HG02610 (cell line): ENCODE results near the gene PAEP.
"Not testable (repeated sequence)": the region's sequence is repeated elsewhere in the genome, so short reads cannot be mapped to it uniquely, and the experiment has no call there.

Source experiments
- ATAC-seq: cut with Tn5 transposase; IDR thresholded peaks from one replicate; pipeline ENCODE4 v1.9.1; 2021; ENCODE audit warnings: mild to moderate bottlenecking, moderate library complexity; ENCODE audit not compliant: unreplicated experiment

The PAEP gene

GRCh38 chr9:135549478-135550343 lies 11.8 kb upstream of the PAEP start:
- ATAC-seq: not testable (repeated sequence)

DNA sequence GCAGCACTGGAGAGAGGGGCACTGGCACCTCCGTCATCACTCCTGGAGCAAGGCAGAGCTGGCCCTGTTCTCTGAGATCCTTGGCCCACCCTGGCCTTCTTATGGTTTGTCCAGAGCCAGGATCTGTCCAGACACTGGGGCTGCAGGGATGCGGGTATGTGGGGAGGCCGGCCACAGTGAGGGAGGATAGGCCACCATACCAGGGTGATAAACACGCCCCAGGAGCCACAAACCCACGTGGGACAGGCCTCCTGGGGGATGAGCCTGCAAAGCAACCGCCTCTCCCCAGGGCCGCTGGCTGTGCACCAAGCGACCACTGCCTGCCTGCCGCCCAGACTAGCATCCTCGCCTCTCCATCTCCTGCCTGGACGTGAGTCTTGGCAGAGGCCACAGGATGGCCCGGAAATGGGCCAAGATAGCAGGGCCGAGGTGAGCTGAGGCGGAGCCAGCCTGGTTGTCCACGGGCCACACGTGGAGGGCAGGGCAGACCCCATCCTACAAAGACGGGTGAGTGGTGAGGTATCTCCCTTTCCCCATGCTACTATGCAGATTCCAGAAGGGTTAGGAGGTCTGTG lies 11.1 kb upstream of the PAEP start:
- ATAC-seq: no peak

- ATAC-seq: no peak
Measured at GRCh38 chr9:135551031-135551430, 10.5 kb upstream of the PAEP start.

- ATAC-seq: no peak
Measured at GRCh38 chr9:135551456-135551855, 10.1 kb upstream of the PAEP start.

DNA sequence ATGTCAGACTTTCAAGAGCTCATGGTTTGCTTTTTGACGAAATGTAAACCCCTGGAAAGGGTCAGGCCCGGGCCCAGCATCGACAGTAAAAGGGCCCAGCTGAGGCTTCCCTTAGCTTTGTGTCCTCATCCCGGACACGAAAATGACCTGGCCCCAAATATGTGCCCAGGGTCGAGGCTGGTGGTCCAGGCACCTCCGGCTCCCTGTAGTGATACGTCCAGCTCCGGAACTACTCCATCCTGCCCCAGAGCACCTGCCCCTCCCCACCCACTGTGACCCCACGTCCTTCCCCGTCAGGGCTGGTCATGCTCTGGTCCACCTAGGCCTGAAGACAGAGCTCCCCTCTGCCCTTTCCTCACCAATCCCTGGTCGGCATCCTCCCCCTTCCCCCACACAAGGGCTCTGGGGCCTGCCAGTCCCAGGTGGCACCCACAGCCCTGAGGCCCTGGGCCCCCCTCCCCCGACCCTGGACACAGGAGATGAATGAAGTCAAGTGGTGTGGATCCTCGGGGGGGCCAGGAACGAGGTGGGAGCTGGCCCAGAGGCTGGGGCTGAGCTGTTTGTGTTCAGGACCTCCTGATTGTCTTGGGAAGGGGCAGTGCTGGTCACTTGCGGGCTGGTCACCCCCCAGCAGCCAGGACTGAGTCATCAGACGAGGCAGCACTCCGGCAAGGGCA lies 9.4 kb upstream of the PAEP start:
- ATAC-seq: no peak

GRCh38 chr9:135552698-135553171 lies 8.8 kb upstream of the PAEP start:
- ATAC-seq: no peak

DNA sequence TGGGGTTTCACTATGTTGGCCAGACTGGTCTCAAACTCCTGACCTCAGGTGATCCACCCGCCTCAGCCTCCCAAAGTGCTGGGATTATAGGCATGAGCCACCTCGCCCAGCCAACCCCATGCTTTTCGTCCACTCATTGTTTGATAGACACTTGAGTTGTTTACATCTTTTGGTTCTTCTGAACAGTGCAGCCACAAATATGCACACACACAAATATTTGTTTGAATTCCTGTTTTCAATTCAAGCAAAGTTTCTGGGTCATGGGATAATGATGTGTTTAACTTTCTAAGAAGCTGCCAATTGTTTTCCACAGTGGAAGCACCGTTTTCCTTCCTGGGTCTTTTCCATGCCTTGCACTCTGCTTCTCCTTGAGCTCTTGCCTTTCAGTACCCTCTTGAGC lies 6.8 kb upstream of the PAEP start:
- no peak for ATAC-seq

DNA sequence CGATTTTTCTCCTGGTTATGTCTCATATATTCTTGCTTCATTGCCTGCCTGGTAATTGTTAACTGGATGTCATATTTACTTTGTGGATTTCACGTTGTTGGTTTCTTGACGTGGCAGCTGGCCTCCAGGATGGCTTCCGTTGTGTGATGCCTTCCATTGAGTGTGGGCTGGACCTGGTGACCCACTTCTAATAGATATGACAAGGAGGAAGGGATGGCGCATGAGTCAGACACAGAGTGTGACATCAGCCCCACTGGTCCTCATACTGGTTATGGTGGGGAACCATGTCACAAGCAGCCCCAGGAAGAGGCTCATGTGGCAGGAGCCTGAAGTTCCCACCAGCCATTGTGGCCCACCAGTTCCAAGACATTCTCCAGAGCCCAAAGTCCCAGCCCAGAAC lies 6.4 kb upstream of the PAEP start:
- ATAC-seq: no peak

DNA sequence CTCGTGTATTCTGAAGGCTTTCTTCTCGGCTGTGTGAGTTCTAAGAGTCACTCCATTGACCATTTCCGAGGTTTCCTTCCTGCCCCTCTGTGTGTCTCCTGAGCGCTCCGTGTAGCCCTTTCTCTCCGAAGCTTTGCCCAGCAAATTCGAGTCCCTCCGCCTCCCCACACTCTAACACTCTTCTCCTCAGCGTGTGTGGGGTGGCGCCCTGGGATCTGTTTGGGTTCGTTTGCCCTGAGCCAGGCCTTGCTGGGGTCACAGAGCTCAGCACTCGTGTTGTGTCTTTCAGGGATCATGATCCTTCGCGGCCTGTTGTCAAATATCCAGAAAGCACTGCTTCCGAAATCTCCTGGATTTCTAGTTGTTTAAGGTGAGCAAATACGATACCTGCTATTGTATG lies 5.6 kb upstream of the PAEP start:
- no peak for ATAC-seq

DNA sequence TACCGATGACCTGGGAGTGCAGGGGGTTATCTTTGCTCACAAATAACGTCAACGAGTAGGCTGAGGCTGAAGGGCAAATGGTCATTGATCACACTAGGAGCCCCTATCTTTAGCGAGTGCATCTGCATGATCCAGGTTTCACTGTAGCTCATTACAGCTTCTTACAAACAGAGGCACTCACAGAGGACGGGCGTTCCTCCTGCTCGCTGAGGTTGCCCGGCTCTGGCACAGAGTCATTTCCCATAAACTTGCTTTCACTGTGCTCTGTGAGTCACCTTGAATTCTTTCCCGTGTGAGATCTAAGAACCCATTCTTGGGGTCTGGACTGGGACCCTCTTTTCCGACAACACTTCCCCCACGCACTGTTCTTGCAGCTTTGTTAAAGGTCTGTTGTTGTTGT lies 1.9 kb upstream of the PAEP start:
- ATAC-seq: no peak

GRCh38 chr9:135562235-135562745 lies 734 bp downstream of the PAEP start:
- ATAC-seq: no peak

DNA sequence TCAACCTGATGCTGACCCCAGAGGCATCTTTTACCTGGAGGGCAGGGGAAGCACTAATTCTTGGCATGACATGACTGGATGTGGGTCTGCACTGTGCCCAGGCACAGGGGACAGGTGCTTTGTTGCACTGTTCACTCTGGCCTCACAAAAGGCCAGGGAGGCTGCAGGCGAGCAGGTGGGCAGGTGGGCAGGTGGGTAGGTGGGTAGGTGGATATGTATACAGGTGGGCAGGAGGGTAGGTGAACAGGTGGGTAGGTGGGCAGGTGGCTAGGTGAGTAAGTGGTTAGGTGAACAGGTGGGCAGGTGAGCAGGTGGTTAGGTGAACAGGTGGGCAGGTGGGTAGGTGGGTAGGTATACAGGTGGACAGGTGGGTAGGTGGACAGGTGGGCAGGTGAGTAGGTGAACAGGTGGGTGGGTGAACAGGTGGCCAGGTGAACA lies 1.5 kb downstream of the PAEP start:
- ATAC-seq: no peak

GRCh38 chr9:135563858-135564257 lies 2.3 kb downstream of the PAEP start:
- no peak for ATAC-seq

GRCh38 chr9:135565141-135565628 lies 3.6 kb downstream of the PAEP start:
- no peak for ATAC-seq

DNA sequence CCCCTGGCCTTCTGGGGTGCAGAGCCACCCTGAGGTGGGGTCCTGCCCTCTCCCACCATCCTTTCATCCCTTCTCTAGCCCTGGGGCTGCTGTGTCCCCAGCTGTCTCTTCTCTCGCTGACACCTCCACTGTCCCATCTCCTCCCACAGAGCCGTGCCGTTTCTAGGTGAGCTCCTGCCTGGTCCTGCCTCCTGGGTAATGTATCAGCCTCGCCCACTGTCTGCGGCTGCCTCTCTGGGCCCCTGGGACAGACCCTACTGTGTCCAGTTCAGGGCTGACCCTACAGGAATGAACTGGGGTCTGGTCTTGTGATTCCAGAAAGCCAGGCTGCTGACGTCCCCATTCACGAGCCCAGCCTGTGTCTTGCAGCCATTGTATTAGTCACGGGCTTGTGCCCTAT lies 4.1 kb downstream of the PAEP start:
- no peak for ATAC-seq

DNA sequence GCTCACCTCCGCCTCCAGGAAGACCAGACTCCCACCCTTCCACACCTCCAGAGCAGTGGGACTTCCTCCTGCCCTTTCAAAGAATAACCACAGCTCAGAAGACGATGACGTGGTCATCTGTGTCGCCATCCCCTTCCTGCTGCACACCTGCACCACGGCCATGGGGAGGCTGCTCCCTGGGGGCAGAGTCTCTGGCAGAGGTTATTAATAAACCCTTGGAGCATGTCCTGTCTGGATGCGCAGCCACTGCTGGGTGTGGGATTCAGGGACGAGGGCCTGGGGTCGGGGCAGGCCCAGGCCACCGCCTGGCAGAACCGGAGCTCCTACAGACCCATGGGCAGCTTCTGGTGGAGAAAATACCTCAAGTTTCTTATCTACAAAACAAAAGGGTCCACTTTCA lies 5.0 kb downstream of the PAEP start:
- no peak for ATAC-seq

DNA sequence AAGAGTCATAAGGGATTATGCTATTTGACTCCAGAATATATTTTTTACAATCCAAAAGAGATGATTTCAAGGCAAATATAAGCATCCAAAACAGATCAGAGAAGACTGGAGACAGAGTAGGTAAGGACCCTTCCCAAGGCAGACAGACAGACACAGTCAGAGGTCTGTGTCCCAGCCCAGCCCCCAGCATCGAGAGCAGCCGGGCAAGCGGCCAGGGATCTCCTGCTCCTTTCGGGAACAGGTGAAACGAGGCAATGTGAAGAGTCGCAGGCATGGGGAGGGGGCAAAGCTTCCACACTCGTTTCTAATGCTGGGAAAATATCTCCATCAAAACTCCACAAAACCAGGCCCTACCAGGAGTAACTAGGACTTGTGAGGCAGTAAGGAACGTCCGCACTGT lies 5.8 kb downstream of the PAEP start:
- no peak for ATAC-seq

DNA sequence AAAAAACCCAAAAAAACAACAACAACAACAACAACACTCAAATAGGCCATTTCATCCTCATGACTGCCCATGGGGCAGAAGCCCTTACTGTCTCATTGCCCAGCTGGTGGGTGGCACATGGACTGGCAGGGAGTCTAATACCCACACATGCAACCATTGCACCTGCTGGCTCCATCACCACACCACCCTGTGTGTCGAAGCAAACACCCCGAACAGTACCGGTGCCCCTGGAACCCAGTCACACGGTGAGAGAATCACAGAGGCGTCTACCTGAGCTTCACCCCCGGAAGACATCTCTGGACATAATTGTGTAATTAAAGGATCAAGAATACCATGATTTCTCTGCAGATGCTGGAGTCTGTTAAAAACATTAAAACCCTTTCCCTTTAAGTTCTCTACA lies 6.5 kb downstream of the PAEP start:
- ATAC-seq: no peak

DNA sequence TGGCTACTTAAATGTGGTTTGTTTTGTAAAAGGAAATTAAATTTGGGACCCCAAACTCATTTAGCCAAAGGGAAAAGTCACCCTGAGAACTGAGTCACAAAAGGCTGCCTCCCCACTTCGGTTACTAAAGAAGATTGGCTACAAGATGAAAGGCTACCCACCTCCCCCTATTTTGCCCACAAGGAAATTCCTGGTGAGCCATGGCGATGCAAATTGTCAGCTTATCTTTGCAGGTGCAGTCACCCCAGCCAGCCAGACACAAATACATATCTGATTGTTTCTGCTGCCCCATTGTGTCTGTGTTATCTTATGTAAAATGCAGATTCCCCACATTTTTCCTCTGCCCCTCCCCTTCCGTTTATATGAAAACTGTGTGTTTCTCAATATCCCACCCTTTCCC lies 8.9 kb downstream of the PAEP start:
- no peak for ATAC-seq

GRCh38 chr9:135572233-135572632 lies 10.7 kb downstream of the PAEP start:
- no peak for ATAC-seq

- ATAC-seq: no peak
Measured at GRCh38 chr9:135573124-135573523, 11.6 kb downstream of the PAEP start.

- ATAC-seq: no peak
Measured at GRCh38 chr9:135574331-135574730, 12.8 kb downstream of the PAEP start.
